OCI-LY3 (cell line): ENCODE data around the gene PCSK7.

Source experiments
- CTCF ChIP-seq: fragments of 200-600, 300-600 bp; sonication (generic); IDR thresholded peaks from 2 replicates; pipeline ENCODE4 v1.5.1; 2014; ENCODE audit warnings: antibody characterized with exemption, low read length, low read depth
- EZH2phosphoT487 ChIP-seq: fragments of 200-600 bp; shearing (Covaris generic); IDR thresholded peaks from 2 replicates; pipeline ENCODE4 v1.6.1; 2018; ENCODE audit warnings: antibody characterized with exemption, mixed run types, low read depth

- TF ChIP-seq CTCF (no peak), EZH2phosphoT487 (no peak)
These were observed 653 bp downstream of the PCSK7 start for GRCh38 chr11:117230999-117231841.
